IPS-15b (cell line): ENCODE results near the gene IL17RD.

ENCODE experiments used
- H3K27me3 ChIP-seq: one replicate; pipeline ENCODE4 v1.6.1; 2013; ENCODE audit warnings: low read length; ENCODE audit not compliant: control insufficient read depth, insufficient read depth
- H3K36me3 ChIP-seq: one replicate; pipeline ENCODE4 v1.6.1; 2013; ENCODE audit warnings: low read length; ENCODE audit not compliant: control insufficient read depth, insufficient read depth
- H3K4me1 ChIP-seq: one replicate; pipeline ENCODE4 v1.6.1; 2013; ENCODE audit warnings: mild to moderate bottlenecking, low read length; ENCODE audit not compliant: control insufficient read depth, insufficient read depth
- H3K4me3 ChIP-seq: one replicate; pipeline ENCODE4 v1.5.1; 2013; ENCODE audit warnings: low read depth, low read length
- H3K9ac ChIP-seq: one replicate; pipeline ENCODE4 v1.6.1; 2013; ENCODE audit warnings: low read depth, mild to moderate bottlenecking, low read length
- H3K9me3 ChIP-seq: one replicate; pipeline ENCODE4 v1.6.1; 2013; ENCODE audit warnings: mild to moderate bottlenecking, low read length; ENCODE audit not compliant: control insufficient read depth, insufficient read depth

Gene IL17RD

GRCh38 chr3:57164657-57165573 is at the start of gene IL17RD:
Gene IL17RD, minus strand, starts transcription at chr3:57165353. Its CDS starts 67 bp downstream, at chr3:57165286.
- Histone ChIP-seq H3K36me3 (no peaks in the 10 kb centered on the region), H3K27me3 (peaks cover 50% of the 10 kb centered on the region), H3K4me3 (peak within 1 kb of the TSS; percentile 73), H3K9me3 (no peaks in the 10 kb centered on the region), H3K9ac (peak within 1 kb of the TSS; percentile 56), H3K4me1 (peaks cover 23% of the 10 kb centered on the region)

GRCh38 chr3:57206423-57206822 is 41.3 kb upstream of the IL17RD start:
- Histone ChIP-seq H3K4me3 (no peak overlapping the region), H3K4me1 (peaks cover 8% of the 10 kb centered on the region), H3K27me3 (no peaks in the 10 kb centered on the region), H3K9me3 (no peaks in the 10 kb centered on the region), H3K36me3 (no peaks in the 10 kb centered on the region), H3K9ac (no peak overlapping the region)

- peak within 1 kb of the TSS; percentile 30 for H3K4me3 ChIP-seq
Observed at GRCh38 chr3:57199895-57200297, 34.7 kb upstream of the IL17RD start, which contains the start of gene HESX1. Gene HESX1, minus strand, starts transcription at chr3:57199978. Its CDS starts 60 bp downstream, at chr3:57199918.

GRCh38 chr3:57194641-57195040 is 29.5 kb upstream of the IL17RD start:
- Histone ChIP-seq H3K9ac (no peak overlapping the region), H3K36me3 (no peaks in the 10 kb centered on the region), H3K27me3 (no peaks in the 10 kb centered on the region), H3K4me3 (no peak overlapping the region), H3K4me1 (no peaks in the 10 kb centered on the region), H3K9me3 (no peaks in the 10 kb centered on the region)

More at GRCh38 chr3:57199895-57200297, 34.7 kb upstream of the IL17RD start, which contains the start of gene HESX1:
- no peaks in the 10 kb centered on the region for H3K9me3 ChIP-seq
- H3K27me3 ChIP-seq, result no peaks in the 10 kb centered on the region
- no peak within 1 kb of the TSS for H3K9ac ChIP-seq
- H3K4me1 ChIP-seq, result peaks cover 18% of the 10 kb centered on the region
- H3K36me3 ChIP-seq, result no peaks in the 10 kb centered on the region

- H3K9me3 ChIP-seq, result no peaks in the 10 kb centered on the region
- no peaks in the 10 kb centered on the region for H3K27me3 ChIP-seq
- H3K4me3 ChIP-seq, result no peak overlapping the region
- no peaks in the 10 kb centered on the region for H3K4me1 ChIP-seq
- no peaks in the 10 kb centered on the region for H3K36me3 ChIP-seq
- no peak overlapping the region for H3K9ac ChIP-seq
Observed at GRCh38 chr3:57192028-57192427, 26.9 kb upstream of the IL17RD start.

- peaks cover 3% of the 10 kb centered on the region for H3K4me1 ChIP-seq
- H3K9me3 ChIP-seq, result no peaks in the 10 kb centered on the region
- no peaks in the 10 kb centered on the region for H3K36me3 ChIP-seq
- H3K4me3 ChIP-seq, result no peak overlapping the region
- H3K27me3 ChIP-seq, result no peaks in the 10 kb centered on the region
- no peak overlapping the region for H3K9ac ChIP-seq
Observed at GRCh38 chr3:57184526-57184925, 19.4 kb upstream of the IL17RD start.

GRCh38 chr3:57179580-57180410 is 14.6 kb upstream of the IL17RD start:
- no peak overlapping the region for H3K9ac ChIP-seq

GRCh38 chr3:57176045-57176444 is 10.9 kb upstream of the IL17RD start:
- no peak overlapping the region for H3K9ac ChIP-seq
- H3K4me1 ChIP-seq, result peaks cover 2% of the 10 kb centered on the region
- no peak overlapping the region for H3K4me3 ChIP-seq

More at GRCh38 chr3:57179580-57180410, 14.6 kb upstream of the IL17RD start:
- no peaks in the 10 kb centered on the region for H3K36me3 ChIP-seq
- H3K27me3 ChIP-seq, result no peaks in the 10 kb centered on the region
- peaks cover 3% of the 10 kb centered on the region for H3K4me1 ChIP-seq
- no peak overlapping the region for H3K4me3 ChIP-seq
- H3K9me3 ChIP-seq, result no peaks in the 10 kb centered on the region

GRCh38 chr3:57173687-57174086 is 8.5 kb upstream of the IL17RD start:
- Histone ChIP-seq H3K9ac (no peak overlapping the region), H3K4me3 (no peak overlapping the region)

More at GRCh38 chr3:57176045-57176444, 10.9 kb upstream of the IL17RD start:
- no peaks in the 10 kb centered on the region for H3K36me3 ChIP-seq
- no peaks in the 10 kb centered on the region for H3K27me3 ChIP-seq
- H3K9me3 ChIP-seq, result no peaks in the 10 kb centered on the region

GRCh38 chr3:57170946-57171345 is 5.8 kb upstream of the IL17RD start:
- H3K27me3 ChIP-seq, result peaks cover 28% of the 10 kb centered on the region
- peaks cover 2% of the 10 kb centered on the region for H3K4me1 ChIP-seq
- H3K9ac ChIP-seq, result no peak overlapping the region
- no peak overlapping the region for H3K4me3 ChIP-seq
- H3K9me3 ChIP-seq, result no peaks in the 10 kb centered on the region
- no peaks in the 10 kb centered on the region for H3K36me3 ChIP-seq

More at GRCh38 chr3:57173687-57174086, 8.5 kb upstream of the IL17RD start:
- Histone ChIP-seq H3K9me3 (no peaks in the 10 kb centered on the region), H3K27me3 (peaks cover 9% of the 10 kb centered on the region), H3K4me1 (peaks cover 2% of the 10 kb centered on the region), H3K36me3 (no peaks in the 10 kb centered on the region)

GRCh38 chr3:57169872-57170623 is 4.9 kb upstream of the IL17RD start:
- Histone ChIP-seq H3K9ac (peak overlapping the region; percentile 24), H3K27me3 (peaks cover 28% of the 10 kb centered on the region), H3K4me3 (peak overlapping the region; percentile 65), H3K4me1 (peaks cover 2% of the 10 kb centered on the region), H3K36me3 (no peaks in the 10 kb centered on the region), H3K9me3 (no peaks in the 10 kb centered on the region)
